WI38 (cell line): ENCODE data around the gene CADM2.

Experiments
- H3K4me3 ChIP-seq: 2 replicates; pipeline ENCODE4 v1.5.1; 2011; ENCODE audit warnings: low read depth, mild to moderate bottlenecking, control low read depth, low read length
- TF ChIP-seq, protein P1 (sequence below): IDR thresholded peaks from 2 replicates; pipeline ENCODE4 v1.5.1; 2012; ENCODE audit warnings: low read depth, mild to moderate bottlenecking, control low read depth, low read length

Gene CADM2

GRCh38 chr3:84960581-84960980 is 1.8 kb downstream of the CADM2 start:
- H3K4me3 ChIP-seq = no peak overlapping the region
- TF ChIP-seq, protein P1, sequence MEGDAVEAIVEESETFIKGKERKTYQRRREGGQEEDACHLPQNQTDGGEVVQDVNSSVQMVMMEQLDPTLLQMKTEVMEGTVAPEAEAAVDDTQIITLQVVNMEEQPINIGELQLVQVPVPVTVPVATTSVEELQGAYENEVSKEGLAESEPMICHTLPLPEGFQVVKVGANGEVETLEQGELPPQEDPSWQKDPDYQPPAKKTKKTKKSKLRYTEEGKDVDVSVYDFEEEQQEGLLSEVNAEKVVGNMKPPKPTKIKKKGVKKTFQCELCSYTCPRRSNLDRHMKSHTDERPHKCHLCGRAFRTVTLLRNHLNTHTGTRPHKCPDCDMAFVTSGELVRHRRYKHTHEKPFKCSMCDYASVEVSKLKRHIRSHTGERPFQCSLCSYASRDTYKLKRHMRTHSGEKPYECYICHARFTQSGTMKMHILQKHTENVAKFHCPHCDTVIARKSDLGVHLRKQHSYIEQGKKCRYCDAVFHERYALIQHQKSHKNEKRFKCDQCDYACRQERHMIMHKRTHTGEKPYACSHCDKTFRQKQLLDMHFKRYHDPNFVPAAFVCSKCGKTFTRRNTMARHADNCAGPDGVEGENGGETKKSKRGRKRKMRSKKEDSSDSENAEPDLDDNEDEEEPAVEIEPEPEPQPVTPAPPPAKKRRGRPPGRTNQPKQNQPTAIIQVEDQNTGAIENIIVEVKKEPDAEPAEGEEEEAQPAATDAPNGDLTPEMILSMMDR = no peak

GRCh38 chr3:84961011-84961410 is 2.2 kb downstream of the CADM2 start:
- TF ChIP-seq, protein P1 = no peak
- no peak overlapping the region for H3K4me3 ChIP-seq

DNA sequence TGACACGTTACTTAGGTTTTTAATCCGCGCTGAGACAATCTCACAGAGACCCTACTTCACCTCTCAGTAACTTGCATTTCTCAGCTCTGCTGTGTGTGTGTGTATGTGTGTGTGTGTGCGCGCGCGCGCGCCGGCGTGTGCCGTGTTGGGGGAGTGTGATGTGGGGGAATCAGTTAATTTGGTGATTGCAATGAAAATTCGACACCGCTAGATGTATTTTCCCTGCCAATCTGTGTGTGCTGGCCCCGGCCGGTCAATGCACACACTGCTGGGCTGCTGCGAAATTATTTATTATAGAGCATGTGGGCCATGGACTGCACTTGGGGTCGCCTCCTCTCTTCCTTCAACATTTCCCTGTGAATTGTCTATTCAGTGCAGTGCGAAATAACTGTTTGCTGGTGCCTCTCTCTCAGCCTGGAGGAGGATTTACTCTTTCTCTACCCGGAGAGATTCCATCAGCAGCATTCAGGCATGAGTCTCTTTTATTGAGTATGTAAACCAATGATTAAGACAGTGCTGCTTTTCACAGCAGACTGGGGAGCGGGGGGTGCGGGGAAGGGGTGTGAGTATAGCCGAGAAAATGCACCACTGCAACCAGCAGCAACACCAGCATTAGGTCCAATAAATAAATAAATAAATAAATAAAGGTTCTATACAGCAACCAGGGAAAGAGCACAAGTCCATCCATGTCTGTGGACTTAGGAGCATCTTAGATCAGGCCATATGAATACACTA is 2.9 kb downstream of the CADM2 start:
- TF ChIP-seq, protein P1 = no peak
- H3K4me3 ChIP-seq = no peak overlapping the region

DNA sequence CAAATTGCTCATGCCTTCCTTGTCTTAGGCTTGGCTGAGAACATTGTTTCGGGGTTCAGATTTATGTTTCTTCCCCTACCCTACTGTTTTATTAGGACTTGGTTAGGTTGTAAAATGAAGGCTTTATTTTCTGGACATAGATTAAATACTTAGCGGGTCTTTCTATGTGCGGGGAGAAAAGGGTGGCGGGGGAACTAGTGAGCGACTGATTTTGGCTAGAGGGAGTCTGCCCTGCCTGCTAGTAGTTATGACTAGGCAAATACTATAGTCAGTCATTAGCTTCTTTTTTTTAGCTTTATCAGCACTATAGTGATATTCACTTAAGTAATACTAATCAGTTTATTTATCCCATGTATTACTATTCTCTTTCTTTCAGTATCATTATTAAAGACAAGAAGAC is 3.6 kb downstream of the CADM2 start:
- TF ChIP-seq, protein P1 = no peak
- H3K4me3 ChIP-seq = no peak overlapping the region

DNA sequence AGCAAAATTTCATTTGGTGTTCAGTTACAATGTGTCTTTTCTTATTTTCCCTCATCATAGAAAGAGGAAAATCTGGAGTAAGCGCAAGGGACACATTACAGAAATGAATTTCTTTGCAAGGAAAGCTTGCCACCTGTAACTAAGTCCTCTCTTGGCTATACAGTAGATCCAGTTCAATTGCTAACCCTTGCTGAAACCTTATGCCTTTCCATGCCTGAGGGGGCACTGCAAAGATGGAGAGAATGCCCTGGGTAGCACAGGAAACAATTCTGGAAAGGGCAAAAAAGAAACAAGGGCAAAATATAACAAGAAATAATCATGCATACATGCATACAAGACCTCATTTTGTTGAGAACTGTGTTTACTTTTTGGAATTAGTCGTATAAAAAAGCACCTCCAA is 4.3 kb downstream of the CADM2 start:
- H3K4me3 ChIP-seq = no peak overlapping the region
- TF ChIP-seq, protein P1 = no peak

DNA sequence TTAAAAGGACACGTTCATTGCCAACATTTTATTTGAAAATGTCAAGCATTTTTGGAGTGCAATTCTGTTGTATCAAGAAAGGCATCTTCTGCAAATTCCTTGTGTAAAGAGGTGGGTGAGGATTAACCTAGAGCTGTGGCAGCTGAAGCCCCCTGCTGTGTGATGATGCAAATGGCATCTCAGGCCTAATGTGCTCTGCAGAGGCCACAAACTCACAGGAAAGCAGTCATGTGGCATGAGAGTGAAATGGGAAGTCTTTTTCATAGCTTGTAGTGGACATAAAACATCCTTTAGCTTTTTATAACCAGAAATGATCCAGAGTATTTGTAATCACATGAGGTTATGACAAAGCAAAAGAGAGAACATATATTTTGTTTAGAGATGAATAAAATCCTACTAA is 6.4 kb downstream of the CADM2 start:
- TF ChIP-seq, protein P1 = no peak
- H3K4me3 ChIP-seq = no peak overlapping the region

DNA sequence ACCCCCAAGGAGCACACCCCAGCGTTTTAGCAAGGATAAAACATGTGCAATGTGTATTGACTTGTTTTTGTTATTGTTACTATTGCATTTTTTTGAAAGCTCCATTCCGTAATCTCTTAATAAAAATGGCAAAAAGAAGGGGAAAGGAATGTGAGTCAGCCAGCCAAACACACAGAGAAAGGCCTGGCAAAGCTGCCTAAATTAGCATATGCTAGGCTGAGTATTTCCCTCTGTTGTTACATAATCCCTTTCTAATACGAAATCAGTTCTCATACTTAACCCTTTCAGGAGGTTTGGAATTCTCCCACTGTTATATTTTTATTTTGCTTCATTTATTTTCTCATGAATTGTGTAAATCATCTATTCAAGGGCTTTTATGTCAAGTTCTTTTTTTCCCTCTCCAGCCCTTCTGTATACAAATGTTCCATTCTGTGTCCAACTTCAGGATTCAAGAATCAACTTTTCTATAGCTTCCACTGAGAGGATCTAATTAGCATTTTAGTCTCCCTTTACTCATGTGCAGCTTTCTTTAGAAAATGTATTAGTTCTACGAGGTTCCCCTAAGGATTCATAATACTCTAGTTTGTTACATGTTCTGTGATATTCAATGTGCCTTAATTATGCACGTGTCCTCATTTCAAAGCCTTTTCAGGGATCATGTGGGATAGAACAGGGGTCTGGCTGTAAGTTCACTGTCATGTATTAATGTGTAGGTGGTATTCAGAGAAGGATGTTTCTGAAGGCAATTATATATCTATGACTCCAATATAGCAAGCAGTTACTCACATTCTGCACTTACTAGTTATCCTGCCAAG is 9.2 kb downstream of the CADM2 start:
- no peak overlapping the region for H3K4me3 ChIP-seq
- TF ChIP-seq, protein P1 = no peak
